ENCODE data around the gene SPOCK1.

DNA sequence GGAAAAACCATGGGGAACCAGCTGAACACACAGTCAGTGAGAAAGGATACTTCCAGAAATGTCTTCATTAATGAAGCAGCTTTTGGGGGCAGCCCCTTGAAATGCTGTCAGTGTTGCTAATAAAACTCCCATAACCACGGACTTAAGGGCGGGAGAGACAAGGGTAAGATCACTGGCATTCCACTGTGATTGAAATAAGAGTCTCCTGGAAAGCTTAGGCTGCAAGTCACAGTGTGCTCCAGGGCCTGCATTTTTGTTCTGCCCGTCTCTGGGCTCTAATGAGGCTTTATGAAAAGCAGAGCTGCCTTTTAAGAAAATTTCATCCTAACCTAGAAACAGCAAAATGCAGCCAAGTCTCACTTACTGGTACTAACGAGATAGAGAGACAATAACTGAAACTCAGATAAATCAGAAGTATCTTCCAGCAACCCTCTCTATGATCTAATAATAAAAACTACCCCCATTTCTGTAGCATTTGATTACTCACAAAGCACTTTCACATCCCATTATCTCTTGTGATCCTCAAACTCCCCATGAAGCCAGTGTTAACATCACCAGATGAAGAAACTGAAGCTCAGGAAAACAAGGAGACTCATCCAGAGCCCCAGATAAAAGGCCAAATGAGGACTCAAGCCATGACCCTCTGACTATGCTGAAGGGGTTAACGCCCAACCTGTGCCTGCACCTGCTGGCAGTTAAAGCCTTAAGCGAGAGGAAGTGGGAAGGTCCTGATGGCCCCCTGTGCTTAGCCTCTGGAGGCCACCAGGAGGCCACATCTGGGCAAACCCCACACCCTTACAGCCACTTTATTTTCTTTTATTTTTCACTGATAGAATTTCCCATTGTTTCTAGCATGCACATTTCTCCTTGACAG is 37.5 kb downstream of the SPOCK1 start:
- TF ChIP-seq, protein P1, sequence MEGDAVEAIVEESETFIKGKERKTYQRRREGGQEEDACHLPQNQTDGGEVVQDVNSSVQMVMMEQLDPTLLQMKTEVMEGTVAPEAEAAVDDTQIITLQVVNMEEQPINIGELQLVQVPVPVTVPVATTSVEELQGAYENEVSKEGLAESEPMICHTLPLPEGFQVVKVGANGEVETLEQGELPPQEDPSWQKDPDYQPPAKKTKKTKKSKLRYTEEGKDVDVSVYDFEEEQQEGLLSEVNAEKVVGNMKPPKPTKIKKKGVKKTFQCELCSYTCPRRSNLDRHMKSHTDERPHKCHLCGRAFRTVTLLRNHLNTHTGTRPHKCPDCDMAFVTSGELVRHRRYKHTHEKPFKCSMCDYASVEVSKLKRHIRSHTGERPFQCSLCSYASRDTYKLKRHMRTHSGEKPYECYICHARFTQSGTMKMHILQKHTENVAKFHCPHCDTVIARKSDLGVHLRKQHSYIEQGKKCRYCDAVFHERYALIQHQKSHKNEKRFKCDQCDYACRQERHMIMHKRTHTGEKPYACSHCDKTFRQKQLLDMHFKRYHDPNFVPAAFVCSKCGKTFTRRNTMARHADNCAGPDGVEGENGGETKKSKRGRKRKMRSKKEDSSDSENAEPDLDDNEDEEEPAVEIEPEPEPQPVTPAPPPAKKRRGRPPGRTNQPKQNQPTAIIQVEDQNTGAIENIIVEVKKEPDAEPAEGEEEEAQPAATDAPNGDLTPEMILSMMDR (conservative IDR thresholded peaks at IDR 0.05; ENCODE audit: low read depth, low read length), result peak; percentile 21; the same call in 1 of the 2 replicates
- no peak for TF ChIP-seq EZH2 (IDR thresholded peaks at IDR 0.05; ENCODE audit: low read length, unreplicated experiment)
